HEK293 (cell line): ENCODE measurements around the gene ADI1.

ENCODE experiments used
- CTCF ChIA-PET: fragments of 350-600 bp; formaldehyde crosslinking; extraction: SDS; loops from one replicate; lab custom pipeline; 2021; ENCODE audit warnings: antibody characterized with exemption; lab: Yijun Ruan, JAX
- POLR2A ChIA-PET: fragments of 300-600 bp; formaldehyde crosslinking; extraction: SDS; loops from one replicate; lab custom pipeline; 2020; ENCODE audit warnings: antibody characterized with exemption, inconsistent platforms; lab: Yijun Ruan, JAX
- H3K27ac ChIP-seq: fragments of 200-500 bp; sonication (Bioruptor generic); 2 replicates; pipeline ENCODE4 v1.5.1; 2014; ENCODE audit warnings: low read depth, low read length, control low read depth, inconsistent platforms; ENCODE audit errors: extremely low read depth
- H3K36me3 ChIP-seq, 2 experiments: fragments of 200-500 bp in 1 of 2; sonication (Bioruptor generic) in 1 of 2; 1 replicate in 1 of 2; 2 replicates in 1 of 2; pipeline ENCODE4 v1.5.1; 2014 to 2017; ENCODE audit warnings: inconsistent platforms in 2 of 2, low read length in 2 of 2; ENCODE audit not compliant: control insufficient read depth in 2 of 2, insufficient read depth in 1 of 2
- H3K4me1 ChIP-seq: fragments of 200-500 bp; sonication (Bioruptor generic); 2 replicates; pipeline ENCODE4 v1.5.1; 2014; ENCODE audit warnings: mild to moderate bottlenecking, low read length, inconsistent platforms; ENCODE audit not compliant: control insufficient read depth, insufficient read depth
- H3K4me3 ChIP-seq: 2 replicates; pipeline ENCODE4 v1.5.1; 2011; ENCODE audit warnings: low read depth, mild to moderate bottlenecking, control low read depth, low read length, moderate library complexity
- H3K9me3 ChIP-seq: fragments of 200-500 bp; sonication (Bioruptor generic); 2 replicates; pipeline ENCODE4 v1.5.1; 2014; ENCODE audit warnings: low read depth, low read length, inconsistent platforms; ENCODE audit not compliant: control insufficient read depth, insufficient read depth
- BCL11A ChIP-seq: fragments of 450-650 bp; formaldehyde crosslinking; IDR thresholded peaks from 2 replicates; pipeline ENCODE4 v1.5.1; 2016; ENCODE audit warnings: low read depth, missing biosample characterization, missing genetic modification characterization
- GLI4 ChIP-seq: fragments of 450-650 bp; formaldehyde crosslinking; IDR thresholded peaks from 2 replicates; pipeline ENCODE4 v1.5.1; 2016; ENCODE audit warnings: missing biosample characterization, missing genetic modification characterization
- KLF8 ChIP-seq: fragments of 450-650 bp; formaldehyde crosslinking; IDR thresholded peaks from 2 replicates; pipeline ENCODE4 v1.5.1; 2016; ENCODE audit warnings: missing biosample characterization, missing genetic modification characterization
- PRDM10 ChIP-seq: fragments of 450-650 bp; formaldehyde crosslinking; IDR thresholded peaks from 2 replicates; pipeline ENCODE4 v1.5.1; 2016; ENCODE audit warnings: missing biosample characterization, missing genetic modification characterization
- ZBTB48 ChIP-seq: fragments of 450-650 bp; formaldehyde crosslinking; IDR thresholded peaks from 2 replicates; pipeline ENCODE4 v1.5.1; 2016; ENCODE audit warnings: missing biosample characterization, missing genetic modification characterization
- ZFP69B ChIP-seq: fragments of 450-650 bp; formaldehyde crosslinking; IDR thresholded peaks from 2 replicates; pipeline ENCODE4 v1.5.1; 2016; ENCODE audit warnings: missing biosample characterization, missing genetic modification characterization
- ZNF121 ChIP-seq: fragments of 450-650 bp; formaldehyde crosslinking; IDR thresholded peaks from 2 replicates; pipeline ENCODE4 v1.5.1; 2016; ENCODE audit warnings: missing biosample characterization, missing genetic modification characterization
- ZNF157 ChIP-seq: fragments of 450-650 bp; formaldehyde crosslinking; IDR thresholded peaks from 2 replicates; pipeline ENCODE4 v1.5.1; 2016; ENCODE audit warnings: missing biosample characterization, missing genetic modification characterization
- ZNF214 ChIP-seq: fragments of 450-650 bp; formaldehyde crosslinking; IDR thresholded peaks from 2 replicates; pipeline ENCODE4 v1.5.1; 2017; ENCODE audit warnings: missing biosample characterization, mild to moderate bottlenecking, missing genetic modification characterization, borderline replicate concordance
- ZNF248 ChIP-seq: fragments of 450-650 bp; formaldehyde crosslinking; IDR thresholded peaks from 2 replicates; pipeline ENCODE4 v1.5.1; 2017; ENCODE audit warnings: missing biosample characterization, missing genetic modification characterization
- ZNF274 ChIP-seq, 2 experiments: fragments of 200-500 bp in 1 of 2; fragments of 450-650 bp in 1 of 2; sonication (Bioruptor generic) in 1 of 2; formaldehyde crosslinking in 1 of 2; IDR thresholded peaks; 2 replicates each; pipeline versions ENCODE4 v1.5.1 to v1.6.1; 2014 to 2016; ENCODE audit warnings: borderline replicate concordance in 1 of 2, inconsistent platforms in 1 of 2, low read length in 1 of 2, missing biosample characterization in 1 of 2, missing genetic modification characterization in 1 of 2
- ZNF585B ChIP-seq: fragments of 450-650 bp; formaldehyde crosslinking; IDR thresholded peaks from 2 replicates; pipeline ENCODE4 v1.5.1; 2016; ENCODE audit warnings: missing biosample characterization, missing genetic modification characterization
- ZNF610 ChIP-seq: fragments of 450-650 bp; formaldehyde crosslinking; IDR thresholded peaks from 2 replicates; pipeline ENCODE4 v1.5.1; 2016; ENCODE audit warnings: missing biosample characterization, missing genetic modification characterization, borderline replicate concordance
- ZNF621 ChIP-seq: fragments of 450-650 bp; formaldehyde crosslinking; IDR thresholded peaks from 2 replicates; pipeline ENCODE4 v1.5.1; 2017; ENCODE audit warnings: missing biosample characterization, missing genetic modification characterization
- TF ChIP-seq, protein P1 (sequence below): fragments of 450-650 bp; formaldehyde crosslinking; IDR thresholded peaks from 2 replicates; pipeline ENCODE4; 2016; ENCODE audit warnings: missing biosample characterization, missing genetic modification characterization
- TF ChIP-seq, protein P2 (sequence below): fragments of 450-650 bp; formaldehyde crosslinking; IDR thresholded peaks from 2 replicates; pipeline ENCODE4 v1.5.1; 2017; ENCODE audit warnings: missing biosample characterization, missing genetic modification characterization
- TF ChIP-seq, protein P3 (sequence below): fragments of 450-650 bp; formaldehyde crosslinking; IDR thresholded peaks from 2 replicates; pipeline ENCODE4 v1.5.1; 2017; ENCODE audit warnings: missing biosample characterization, missing genetic modification characterization
- TF ChIP-seq, protein P4 (sequence below): fragments of 450-650 bp; formaldehyde crosslinking; IDR thresholded peaks from 2 replicates; pipeline ENCODE4 v1.5.1; 2016; ENCODE audit warnings: missing biosample characterization, missing genetic modification characterization

Gene ADI1

GRCh38 chr2:3481011-3481400, 38.3 kb downstream of the ADI1 start:
- H3K4me1 ChIP-seq: no peaks in the 10 kb centered on the region

DNA sequence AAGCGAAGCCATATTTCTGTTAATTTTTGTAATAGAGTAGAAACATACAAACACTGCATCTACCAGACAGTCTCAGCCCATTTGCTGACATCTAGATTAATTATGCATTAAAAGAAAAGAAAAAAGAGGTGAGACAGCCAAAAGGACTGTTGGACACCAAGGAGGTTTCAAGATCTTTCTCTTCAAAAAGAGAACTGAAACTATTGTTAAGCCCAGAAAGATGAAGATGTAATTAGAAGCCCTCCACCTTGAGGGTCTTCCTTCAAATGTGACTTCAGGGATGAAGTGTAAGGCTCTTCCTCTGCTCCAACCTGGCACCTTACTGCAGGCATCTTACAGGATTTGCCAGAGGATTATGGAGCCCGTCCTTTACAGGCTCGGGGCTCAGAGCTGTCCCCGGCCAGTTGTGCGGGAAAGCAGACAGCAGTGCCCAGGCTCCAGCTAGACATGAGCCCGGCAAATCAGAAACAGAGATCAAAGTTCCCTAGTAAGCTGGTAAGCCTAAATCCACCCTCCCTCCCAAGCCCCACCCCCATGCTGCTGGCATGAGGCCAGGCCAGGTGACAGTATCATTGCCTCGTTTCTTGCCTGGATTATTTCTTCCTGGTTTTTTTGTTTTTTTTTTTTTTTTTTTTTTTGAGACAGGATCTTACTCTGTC, 38.9 kb downstream of the ADI1 start:
- CTCF ChIA-PET: interaction anchor here (0.6 kb wide), 1 partner anchor 517 kb away, joined by 3 read pairs; no protein-coding TSS in a partner anchor
- no peak for TF ChIP-seq ZBTB48
- TF ChIP-seq, protein P1, sequence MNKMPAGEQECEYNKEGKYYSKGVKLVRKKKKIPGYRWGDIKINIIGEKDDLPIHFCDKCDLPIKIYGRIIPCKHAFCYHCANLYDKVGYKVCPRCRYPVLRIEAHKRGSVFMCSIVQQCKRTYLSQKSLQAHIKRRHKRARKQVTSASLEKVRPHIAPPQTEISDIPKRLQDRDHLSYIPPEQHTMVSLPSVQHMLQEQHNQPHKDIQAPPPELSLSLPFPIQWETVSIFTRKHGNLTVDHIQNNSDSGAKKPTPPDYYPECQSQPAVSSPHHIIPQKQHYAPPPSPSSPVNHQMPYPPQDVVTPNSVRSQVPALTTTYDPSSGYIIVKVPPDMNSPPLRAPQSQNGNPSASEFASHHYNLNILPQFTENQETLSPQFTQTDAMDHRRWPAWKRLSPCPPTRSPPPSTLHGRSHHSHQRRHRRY: no peak
- TF ChIP-seq ZNF621 (tag by site-specific recombination): no peak
- TF ChIP-seq BCL11A: no peak
- TF ChIP-seq, all 188 proteins: peak for 0
- Histone ChIP-seq H3K9me3 (no peaks in the 10 kb centered on the region), H3K4me3 (no peak overlapping the region), H3K4me1 (no peaks in the 10 kb centered on the region), H3K27ac (no peak overlapping the region), H3K36me3 (peaks cover 0 to 30% of the 10 kb centered on the region in 2 experiments)
- POLR2A ChIA-PET: no interaction called here

More at GRCh38 chr2:3481011-3481400, 38.3 kb downstream of the ADI1 start:
- Histone ChIP-seq H3K9me3 (no peaks in the 10 kb centered on the region), H3K27ac (no peak overlapping the region), H3K4me3 (no peak overlapping the region), H3K36me3 (peaks cover 0 to 25% of the 10 kb centered on the region in 2 experiments; a peak in 2 of 3 replicates)
- POLR2A ChIA-PET: no interaction called here
- CTCF ChIA-PET: no interaction called here
- TF ChIP-seq PRDM10 (tag by site-specific recombination): no peak
- TF ChIP-seq ZNF157 (tag by site-specific recombination): no peak
- TF ChIP-seq ZNF121 (tag by site-specific recombination): 0 out of 2 replicates have a peak, but pooled peaks have one; percentile 22
- TF ChIP-seq ZNF610: no peak

- no peaks in the 10 kb centered on the region for H3K4me1 ChIP-seq
- TF ChIP-seq ZNF248 (tag by site-specific recombination): no peak
- TF ChIP-seq, protein P2, sequence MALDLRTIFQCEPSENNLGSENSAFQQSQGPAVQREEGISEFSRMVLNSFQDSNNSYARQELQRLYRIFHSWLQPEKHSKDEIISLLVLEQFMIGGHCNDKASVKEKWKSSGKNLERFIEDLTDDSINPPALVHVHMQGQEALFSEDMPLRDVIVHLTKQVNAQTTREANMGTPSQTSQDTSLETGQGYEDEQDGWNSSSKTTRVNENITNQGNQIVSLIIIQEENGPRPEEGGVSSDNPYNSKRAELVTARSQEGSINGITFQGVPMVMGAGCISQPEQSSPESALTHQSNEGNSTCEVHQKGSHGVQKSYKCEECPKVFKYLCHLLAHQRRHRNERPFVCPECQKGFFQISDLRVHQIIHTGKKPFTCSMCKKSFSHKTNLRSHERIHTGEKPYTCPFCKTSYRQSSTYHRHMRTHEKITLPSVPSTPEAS: no peak
- TF ChIP-seq ZNF214 (tag by site-specific recombination): no peak
- no peak for TF ChIP-seq GLI4 (tag by site-specific recombination)
- TF ChIP-seq, protein P3, sequence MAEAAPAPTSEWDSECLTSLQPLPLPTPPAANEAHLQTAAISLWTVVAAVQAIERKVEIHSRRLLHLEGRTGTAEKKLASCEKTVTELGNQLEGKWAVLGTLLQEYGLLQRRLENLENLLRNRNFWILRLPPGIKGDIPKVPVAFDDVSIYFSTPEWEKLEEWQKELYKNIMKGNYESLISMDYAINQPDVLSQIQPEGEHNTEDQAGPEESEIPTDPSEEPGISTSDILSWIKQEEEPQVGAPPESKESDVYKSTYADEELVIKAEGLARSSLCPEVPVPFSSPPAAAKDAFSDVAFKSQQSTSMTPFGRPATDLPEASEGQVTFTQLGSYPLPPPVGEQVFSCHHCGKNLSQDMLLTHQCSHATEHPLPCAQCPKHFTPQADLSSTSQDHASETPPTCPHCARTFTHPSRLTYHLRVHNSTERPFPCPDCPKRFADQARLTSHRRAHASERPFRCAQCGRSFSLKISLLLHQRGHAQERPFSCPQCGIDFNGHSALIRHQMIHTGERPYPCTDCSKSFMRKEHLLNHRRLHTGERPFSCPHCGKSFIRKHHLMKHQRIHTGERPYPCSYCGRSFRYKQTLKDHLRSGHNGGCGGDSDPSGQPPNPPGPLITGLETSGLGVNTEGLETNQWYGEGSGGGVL (tag by site-specific recombination): no peak
- TF ChIP-seq ZNF274 (IDR thresholded peaks at IDR 0.05; ENCODE audit: low read length): no peak
- TF ChIP-seq ZNF274 (tag by site-specific recombination; IDR thresholded peaks at IDR 0.05; ENCODE audit: borderline replicate concordance): no peak
- no peak for TF ChIP-seq ZNF585B (tag by site-specific recombination)
- TF ChIP-seq KLF8 (tag by site-specific recombination): no peak
- TF ChIP-seq, protein P4, sequence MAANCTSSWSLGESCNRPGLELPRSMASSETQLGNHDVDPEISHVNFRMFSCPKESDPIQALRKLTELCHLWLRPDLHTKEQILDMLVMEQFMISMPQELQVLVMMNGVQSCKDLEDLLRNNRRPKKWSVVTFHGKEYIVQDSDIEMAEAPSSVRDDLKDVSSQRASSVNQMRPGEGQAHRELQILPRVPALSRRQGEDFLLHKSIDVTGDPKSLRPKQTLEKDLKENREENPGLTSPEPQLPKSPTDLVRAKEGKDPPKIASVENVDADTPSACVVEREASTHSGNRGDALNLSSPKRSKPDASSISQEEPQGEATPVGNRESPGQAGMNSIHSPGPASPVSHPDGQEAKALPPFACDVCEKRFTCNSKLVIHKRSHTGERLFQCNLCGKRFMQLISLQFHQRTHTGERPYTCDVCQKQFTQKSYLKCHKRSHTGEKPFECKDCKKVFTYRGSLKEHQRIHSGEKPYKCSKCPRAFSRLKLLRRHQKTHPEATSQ: no peak
- no peak for TF ChIP-seq ZFP69B (tag by site-specific recombination)
Measured at GRCh38 chr2:3479430-3480320, 39.7 kb downstream of the ADI1 start.

More at GRCh38 chr2:3479430-3480320, 39.7 kb downstream of the ADI1 start:
- POLR2A ChIA-PET: no interaction called here
- Histone ChIP-seq H3K4me3 (no peak overlapping the region), H3K36me3 (peaks cover 0 to 30% of the 10 kb centered on the region in 2 experiments), H3K27ac (no peak overlapping the region), H3K9me3 (no peaks in the 10 kb centered on the region)
- CTCF ChIA-PET: interaction anchor here (0.6 kb wide), 1 partner anchor 516 kb away, joined by 3 read pairs; no protein-coding TSS in a partner anchor
